Nephron progenitor cell (in vitro differentiated cells): ENCODE results near the gene CNOT6.

Source experiments
- DNase-seq: peaks from one replicate; pipeline ENCODE4 v3.0.0; 2021
- H3K27ac Mint-ChIP-seq: 2 replicates; pipeline ENCODE4 v1.8.0; 2021; ENCODE audit warnings: mild to moderate bottlenecking, moderate library complexity, mixed read lengths
- H3K27me3 Mint-ChIP-seq: 2 replicates; pipeline ENCODE4 v1.8.0; 2021; ENCODE audit warnings: mild to moderate bottlenecking, low read depth, mixed read lengths; ENCODE audit not compliant: poor library complexity
- H3K36me3 Mint-ChIP-seq: 2 replicates; pipeline ENCODE4 v1.8.0; 2021; ENCODE audit warnings: low read depth, mixed read lengths
- H3K4me1 Mint-ChIP-seq: 2 replicates; pipeline ENCODE4 v1.8.0; 2021; ENCODE audit warnings: mixed read lengths
- H3K4me3 Mint-ChIP-seq: 2 replicates; pipeline ENCODE4 v1.8.0; 2021; ENCODE audit warnings: mild to moderate bottlenecking, moderate library complexity, mixed read lengths
- H3K9me3 Mint-ChIP-seq: 2 replicates; pipeline ENCODE4 v1.8.0; 2021; ENCODE audit warnings: mild to moderate bottlenecking, moderate library complexity, mixed read lengths
- TF ChIP-seq, protein P1 (sequence below): fragments of 200-600 bp; sonication (generic); IDR thresholded peaks from 2 replicates; pipeline ENCODE4 v1.5.0; 2021; ENCODE audit warnings: antibody characterized with exemption

The CNOT6 gene

GRCh38 chr5:180541710-180542109 lies 47.5 kb downstream of the CNOT6 start:
- TF ChIP-seq, protein P1, sequence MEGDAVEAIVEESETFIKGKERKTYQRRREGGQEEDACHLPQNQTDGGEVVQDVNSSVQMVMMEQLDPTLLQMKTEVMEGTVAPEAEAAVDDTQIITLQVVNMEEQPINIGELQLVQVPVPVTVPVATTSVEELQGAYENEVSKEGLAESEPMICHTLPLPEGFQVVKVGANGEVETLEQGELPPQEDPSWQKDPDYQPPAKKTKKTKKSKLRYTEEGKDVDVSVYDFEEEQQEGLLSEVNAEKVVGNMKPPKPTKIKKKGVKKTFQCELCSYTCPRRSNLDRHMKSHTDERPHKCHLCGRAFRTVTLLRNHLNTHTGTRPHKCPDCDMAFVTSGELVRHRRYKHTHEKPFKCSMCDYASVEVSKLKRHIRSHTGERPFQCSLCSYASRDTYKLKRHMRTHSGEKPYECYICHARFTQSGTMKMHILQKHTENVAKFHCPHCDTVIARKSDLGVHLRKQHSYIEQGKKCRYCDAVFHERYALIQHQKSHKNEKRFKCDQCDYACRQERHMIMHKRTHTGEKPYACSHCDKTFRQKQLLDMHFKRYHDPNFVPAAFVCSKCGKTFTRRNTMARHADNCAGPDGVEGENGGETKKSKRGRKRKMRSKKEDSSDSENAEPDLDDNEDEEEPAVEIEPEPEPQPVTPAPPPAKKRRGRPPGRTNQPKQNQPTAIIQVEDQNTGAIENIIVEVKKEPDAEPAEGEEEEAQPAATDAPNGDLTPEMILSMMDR = no peak
- Mint-ChIP-seq H3K4me3 (no peak overlapping the region), H3K4me1 (no peaks in the 10 kb centered on the region), H3K27ac (no peak overlapping the region), H3K36me3 (peaks cover 99% of the 10 kb centered on the region), H3K9me3 (peaks cover 54% of the 10 kb centered on the region), H3K27me3 (no peaks in the 10 kb centered on the region)
- no peak for DNase-seq

GRCh38 chr5:180545248-180545647 lies 51.1 kb downstream of the CNOT6 start:
- Mint-ChIP-seq H3K4me3 (no peak overlapping the region), H3K9me3 (peaks cover 28% of the 10 kb centered on the region), H3K4me1 (no peaks in the 10 kb centered on the region), H3K27me3 (no peaks in the 10 kb centered on the region), H3K27ac (peak overlapping the region; percentile 23), H3K36me3 (peaks cover 89% of the 10 kb centered on the region)
- TF ChIP-seq, protein P1 = no peak
- no peak for DNase-seq

- Mint-ChIP-seq H3K27me3 (no peaks in the 10 kb centered on the region), H3K9me3 (peaks cover 11% of the 10 kb centered on the region), H3K4me3 (no peak overlapping the region), H3K4me1 (no peaks in the 10 kb centered on the region), H3K27ac (peak overlapping the region; percentile 93), H3K36me3 (peaks cover 89% of the 10 kb centered on the region)
- TF ChIP-seq, protein P1 = no peak
- DNase-seq = no peak
These were observed 54.4 kb downstream of the CNOT6 start for GRCh38 chr5:180548563-180548962.

- Mint-ChIP-seq H3K27me3 (no peaks in the 10 kb centered on the region), H3K4me3 (no peak overlapping the region), H3K27ac (no peak overlapping the region), H3K4me1 (peaks cover 6% of the 10 kb centered on the region), H3K36me3 (peaks cover 95% of the 10 kb centered on the region), H3K9me3 (no peaks in the 10 kb centered on the region)
- TF ChIP-seq, protein P1 = no peak
- DNase-seq = no peak
These were observed 59.4 kb downstream of the CNOT6 start for GRCh38 chr5:180553530-180553929.

DNA sequence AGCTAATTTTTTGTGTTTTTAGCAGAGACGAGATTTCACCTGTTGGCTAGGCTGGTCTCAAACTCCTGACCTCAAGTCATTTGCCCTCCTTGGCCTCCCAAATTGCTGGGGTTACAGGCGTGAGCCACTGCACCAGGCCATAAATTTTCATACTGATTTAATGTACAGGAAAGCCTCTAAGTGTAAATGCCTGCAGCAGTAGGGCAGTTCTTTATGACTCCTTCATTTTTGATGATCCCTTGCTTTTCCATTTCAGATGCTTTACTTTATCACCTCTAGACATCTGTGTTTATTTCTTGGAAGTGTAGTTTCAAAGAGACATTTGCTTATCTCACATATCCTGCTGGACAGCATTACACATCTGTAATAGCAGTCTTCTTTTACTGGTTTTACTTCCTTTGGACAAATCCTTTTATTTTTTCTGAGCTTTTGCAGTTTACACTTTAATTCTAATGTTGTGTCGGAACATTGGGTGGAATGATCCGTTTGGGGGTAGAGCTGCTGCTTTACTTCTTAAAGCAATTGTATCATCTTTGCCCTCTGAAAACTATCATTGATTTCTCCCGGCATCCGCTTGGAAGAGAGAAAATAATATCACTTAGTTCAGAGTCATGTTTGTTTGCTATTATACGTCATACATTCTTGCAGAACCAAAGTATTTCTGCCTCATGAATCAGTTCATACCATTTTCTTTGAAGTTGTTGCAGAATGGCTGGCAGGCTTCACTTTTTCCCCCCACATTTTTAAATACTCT lies 61.2 kb downstream of the CNOT6 start:
- Mint-ChIP-seq H3K9me3 (no peaks in the 10 kb centered on the region), H3K4me3 (no peak overlapping the region), H3K27me3 (no peaks in the 10 kb centered on the region), H3K36me3 (peaks cover 95% of the 10 kb centered on the region), H3K4me1 (peaks cover 6% of the 10 kb centered on the region), H3K27ac (no peak overlapping the region)
- TF ChIP-seq, protein P1 = no peak
- DNase-seq = no peak

DNA sequence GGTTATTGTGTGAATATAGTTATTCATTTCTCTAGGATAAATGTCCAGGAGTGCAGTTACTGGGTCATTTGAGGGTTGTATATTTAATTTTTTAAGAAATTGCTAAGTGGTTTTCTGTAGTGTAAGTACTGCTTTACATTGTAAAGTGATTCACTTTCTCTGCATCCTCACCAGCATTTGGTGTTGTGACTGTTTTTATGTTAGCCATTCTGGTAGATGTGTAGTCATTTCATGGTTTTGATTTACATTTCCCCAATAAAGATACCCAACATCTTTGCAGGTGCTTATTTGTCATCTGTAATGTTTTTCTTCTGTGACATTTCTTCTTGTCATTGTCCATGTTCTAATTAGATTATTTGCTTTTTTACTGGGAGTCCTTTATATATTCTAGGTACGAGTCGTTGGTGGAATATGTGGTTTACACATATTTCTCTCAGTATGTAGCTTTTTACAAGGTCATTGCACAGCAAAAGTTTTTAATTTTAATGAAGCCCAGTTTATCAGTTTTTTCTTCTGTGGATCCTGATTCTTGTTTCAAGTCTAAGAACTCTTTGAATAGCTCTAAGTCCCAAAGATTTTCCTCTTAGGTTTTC lies 63.1 kb downstream of the CNOT6 start:
- Mint-ChIP-seq H3K27ac (no peak overlapping the region), H3K9me3 (peaks cover 6% of the 10 kb centered on the region), H3K4me1 (peaks cover 6% of the 10 kb centered on the region), H3K36me3 (peaks cover 95% of the 10 kb centered on the region), H3K27me3 (no peaks in the 10 kb centered on the region), H3K4me3 (no peak overlapping the region)
- DNase-seq = no peak
- TF ChIP-seq, protein P1 = no peak
